ENCODE data around the gene SCYL1.
A peak's percentile ranks its signal among the peaks of the same experiment; 100 is the strongest.
"Not testable (repeated sequence)": the region's sequence is repeated elsewhere in the genome, so short reads cannot be mapped to it uniquely, and the experiment has no call there.

Gene SCYL1

GRCh38 chr11:65505466-65506289, 19.2 kb upstream of the SCYL1 start:
- DNase-seq (ENCODE audit: low read depth in 3 of 3), result no peak

- DNase-seq (ENCODE audit: low read depth in 3 of 3), result no peak
Measured at GRCh38 chr11:65506290-65506771, 18.6 kb upstream of the SCYL1 start.

GRCh38 chr11:65506772-65507505, 17.9 kb upstream of the SCYL1 start:
- peak in 1 of 3 experiments; percentile 46 for DNase-seq (ENCODE audit: low read depth in 3 of 3)

- DNase-seq (ENCODE audit: low read depth in 3 of 3), result not testable (repeated sequence)
Measured at GRCh38 chr11:65512311-65512710, 12.6 kb upstream of the SCYL1 start.

- no peak for DNase-seq (ENCODE audit: low read depth in 3 of 3)
Measured at GRCh38 chr11:65516135-65516968, 8.5 kb upstream of the SCYL1 start.

GRCh38 chr11:65518941-65519549, 5.8 kb upstream of the SCYL1 start:
- not testable (repeated sequence) for DNase-seq (ENCODE audit: low read depth in 3 of 3)

GRCh38 chr11:65521777-65522521, 2.9 kb upstream of the SCYL1 start:
- DNase-seq (ENCODE audit: low read depth in 3 of 3), result not testable (repeated sequence)

GRCh38 chr11:65522718-65523630, 1.9 kb upstream of the SCYL1 start:
- DNase-seq (ENCODE audit: low read depth in 3 of 3), result not testable (repeated sequence)

GRCh38 chr11:65523631-65523968, 1.3 kb upstream of the SCYL1 start:
- not testable (repeated sequence) for DNase-seq (ENCODE audit: low read depth in 3 of 3)

- DNase-seq (ENCODE audit: low read depth in 3 of 3), result no peak
Measured at GRCh38 chr11:65524014-65524740, 706 bp upstream of the SCYL1 start.

GRCh38 chr11:65525546-65526480, 930 bp downstream of the SCYL1 start:
- DNase-seq (ENCODE audit: low read depth in 3 of 3), result no peak

- no peak for DNase-seq (ENCODE audit: low read depth in 3 of 3)
Measured at GRCh38 chr11:65526744-65527143, 1.9 kb downstream of the SCYL1 start.

- DNase-seq (ENCODE audit: low read depth in 3 of 3), result no peak
Measured at GRCh38 chr11:65528819-65529350, 4.0 kb downstream of the SCYL1 start.

GRCh38 chr11:65529475-65530156, 4.7 kb downstream of the SCYL1 start:
- DNase-seq (ENCODE audit: low read depth in 3 of 3), result no peak

- no peak for DNase-seq (ENCODE audit: low read depth in 3 of 3)
Measured at GRCh38 chr11:65530157-65530496, 5.2 kb downstream of the SCYL1 start.

GRCh38 chr11:65532388-65533064, 7.6 kb downstream of the SCYL1 start:
- no peak for DNase-seq (ENCODE audit: low read depth in 3 of 3)

GRCh38 chr11:65535102-65535501, 10.2 kb downstream of the SCYL1 start:
- DNase-seq (ENCODE audit: low read depth in 3 of 3), result no peak

Data from stimulated activated CD4-positive, alpha-beta T cell treated with anti-CD3 and anti-CD28 coated beads, TNF-alpha, amount 100 ng/mL, for 24 hours (primary cell).